ENCODE measurements around the gene PGS1.

GRCh38 chr17:78449983-78450595 is 71.6 kb downstream of the PGS1 start:
- TF ChIP-seq CTCF (conservative IDR thresholded peaks at IDR 0.05; ENCODE audit: low read length) = no peak
- no peak for TF ChIP-seq EZH2phosphoT487 (IDR thresholded peaks at IDR 0.05; ENCODE audit: borderline replicate concordance, low read depth, low read length)
